ENCODE data around the gene KCNRG.
"Not testable (repeated sequence)": the region's sequence is repeated elsewhere in the genome, so short reads cannot be mapped to it uniquely, and the experiment has no call there.

Gene KCNRG

DNA sequence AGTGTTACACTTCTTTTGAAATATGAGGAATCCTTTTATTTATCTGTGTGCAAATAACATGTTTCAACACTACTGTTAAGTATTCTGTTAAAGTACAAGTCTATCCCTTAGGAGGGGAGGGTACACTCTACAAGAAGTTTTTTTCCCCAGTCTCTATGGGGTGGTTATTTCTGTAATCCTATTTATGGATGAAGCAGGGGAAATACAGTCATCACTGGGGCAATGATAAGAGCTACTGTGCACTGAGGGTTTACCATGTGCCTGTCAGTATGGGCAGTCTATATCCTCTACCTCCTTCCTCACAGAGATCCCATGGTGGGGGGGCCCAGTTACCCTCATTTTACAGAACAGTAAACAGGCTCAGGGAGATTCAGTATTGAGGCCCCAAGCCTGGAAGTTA lies 35.0 kb upstream of the KCNRG start:
- DNase-seq (ENCODE audit: low read depth): no peak
- H3K4me3 ChIP-seq (ENCODE audit: low read depth, low read length): no peak overlapping the region
- TF ChIP-seq, protein P1, sequence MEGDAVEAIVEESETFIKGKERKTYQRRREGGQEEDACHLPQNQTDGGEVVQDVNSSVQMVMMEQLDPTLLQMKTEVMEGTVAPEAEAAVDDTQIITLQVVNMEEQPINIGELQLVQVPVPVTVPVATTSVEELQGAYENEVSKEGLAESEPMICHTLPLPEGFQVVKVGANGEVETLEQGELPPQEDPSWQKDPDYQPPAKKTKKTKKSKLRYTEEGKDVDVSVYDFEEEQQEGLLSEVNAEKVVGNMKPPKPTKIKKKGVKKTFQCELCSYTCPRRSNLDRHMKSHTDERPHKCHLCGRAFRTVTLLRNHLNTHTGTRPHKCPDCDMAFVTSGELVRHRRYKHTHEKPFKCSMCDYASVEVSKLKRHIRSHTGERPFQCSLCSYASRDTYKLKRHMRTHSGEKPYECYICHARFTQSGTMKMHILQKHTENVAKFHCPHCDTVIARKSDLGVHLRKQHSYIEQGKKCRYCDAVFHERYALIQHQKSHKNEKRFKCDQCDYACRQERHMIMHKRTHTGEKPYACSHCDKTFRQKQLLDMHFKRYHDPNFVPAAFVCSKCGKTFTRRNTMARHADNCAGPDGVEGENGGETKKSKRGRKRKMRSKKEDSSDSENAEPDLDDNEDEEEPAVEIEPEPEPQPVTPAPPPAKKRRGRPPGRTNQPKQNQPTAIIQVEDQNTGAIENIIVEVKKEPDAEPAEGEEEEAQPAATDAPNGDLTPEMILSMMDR (conservative IDR thresholded peaks at IDR 0.05; ENCODE audit: low read depth, low read length): no peak

DNA sequence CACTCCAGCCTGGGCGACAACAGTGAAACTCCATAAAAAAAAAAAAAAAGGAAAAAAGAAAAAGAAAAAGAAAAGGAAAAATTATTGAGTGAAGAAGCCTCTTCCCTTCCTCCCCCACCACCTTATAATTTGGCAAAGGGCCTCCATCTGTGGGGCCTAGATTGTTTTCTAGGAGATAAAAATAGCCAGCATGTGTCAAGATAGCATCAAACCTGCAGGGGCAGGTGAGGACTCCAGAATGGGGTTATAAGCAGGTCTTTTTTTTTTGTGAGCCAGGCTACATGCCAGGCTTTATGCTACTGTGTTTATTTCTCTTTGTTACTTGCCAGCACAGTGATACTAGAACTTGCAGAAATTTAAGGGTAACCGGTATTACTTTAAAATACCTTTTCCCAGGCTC lies 30.1 kb upstream of the KCNRG start:
- no peak overlapping the region for H3K4me3 ChIP-seq (ENCODE audit: low read depth, low read length)
- TF ChIP-seq, protein P1 (conservative IDR thresholded peaks at IDR 0.05; ENCODE audit: low read depth, low read length): no peak
- DNase-seq (ENCODE audit: low read depth): no peak

DNA sequence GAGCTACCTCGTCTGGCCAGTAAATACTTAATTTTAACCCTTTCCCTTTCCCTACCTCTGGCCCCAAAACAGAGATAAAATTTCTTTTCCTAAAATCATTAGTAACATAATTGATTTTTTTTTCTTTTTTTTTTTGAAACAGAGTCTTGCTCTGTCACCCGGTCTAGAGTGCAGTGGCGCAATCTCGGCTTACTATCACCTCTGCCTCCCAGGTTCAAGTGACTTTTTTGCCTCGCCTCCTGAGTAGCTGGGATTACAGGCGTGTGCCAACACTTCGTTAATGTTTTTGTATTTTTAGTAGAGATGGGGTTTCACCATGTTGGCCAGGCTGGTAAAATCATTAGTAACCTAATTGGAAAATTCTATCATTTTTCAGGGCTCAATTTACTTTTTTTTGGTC lies 28.8 kb upstream of the KCNRG start:
- no peak for DNase-seq (ENCODE audit: low read depth)
- H3K4me3 ChIP-seq (ENCODE audit: low read depth, low read length): no peak overlapping the region
- TF ChIP-seq, protein P1 (conservative IDR thresholded peaks at IDR 0.05; ENCODE audit: low read depth, low read length): no peak

DNA sequence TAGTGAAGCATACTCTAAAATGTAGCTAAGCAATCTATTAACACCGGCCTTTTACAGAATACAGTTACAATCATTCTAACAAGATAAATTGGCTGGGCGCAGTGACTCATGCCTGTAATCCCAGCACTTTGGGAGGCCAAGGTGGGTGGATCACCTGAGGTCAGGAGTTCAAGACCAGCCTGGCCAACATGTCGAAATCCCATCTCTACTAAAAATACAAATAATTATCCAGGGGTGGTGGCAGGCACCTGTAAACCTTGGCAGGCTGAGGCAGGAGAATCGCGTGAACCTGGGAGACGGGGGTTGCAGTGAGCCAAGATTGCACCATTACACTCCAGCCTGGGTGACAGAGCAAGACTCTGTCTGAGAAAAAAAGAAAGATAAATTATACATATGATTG lies 24.6 kb upstream of the KCNRG start:
- DNase-seq (ENCODE audit: low read depth); H3K4me3 ChIP-seq (ENCODE audit: low read depth, low read length): not testable (repeated sequence)

DNA sequence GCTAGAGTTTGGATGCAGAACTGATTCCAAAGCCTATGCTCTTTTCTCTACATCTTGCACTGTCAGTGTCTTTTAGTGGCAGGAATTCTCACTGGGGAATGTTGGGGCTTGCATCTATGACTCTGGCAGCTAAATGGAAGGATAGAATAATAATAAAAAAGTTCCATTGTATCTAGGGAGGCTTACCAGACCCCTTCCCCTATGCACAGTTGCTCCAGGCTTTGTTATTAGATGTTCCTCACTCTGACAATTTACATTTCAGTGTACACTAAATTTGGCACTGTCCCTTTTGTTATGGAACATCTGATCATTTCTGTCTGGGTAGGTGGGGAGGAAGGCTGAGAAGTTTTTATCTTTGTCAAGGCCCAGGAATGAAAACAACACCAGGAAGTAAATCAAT lies 22.1 kb upstream of the KCNRG start:
- TF ChIP-seq, protein P1 (conservative IDR thresholded peaks at IDR 0.05; ENCODE audit: low read depth, low read length): no peak
- DNase-seq (ENCODE audit: low read depth): no peak

DNA sequence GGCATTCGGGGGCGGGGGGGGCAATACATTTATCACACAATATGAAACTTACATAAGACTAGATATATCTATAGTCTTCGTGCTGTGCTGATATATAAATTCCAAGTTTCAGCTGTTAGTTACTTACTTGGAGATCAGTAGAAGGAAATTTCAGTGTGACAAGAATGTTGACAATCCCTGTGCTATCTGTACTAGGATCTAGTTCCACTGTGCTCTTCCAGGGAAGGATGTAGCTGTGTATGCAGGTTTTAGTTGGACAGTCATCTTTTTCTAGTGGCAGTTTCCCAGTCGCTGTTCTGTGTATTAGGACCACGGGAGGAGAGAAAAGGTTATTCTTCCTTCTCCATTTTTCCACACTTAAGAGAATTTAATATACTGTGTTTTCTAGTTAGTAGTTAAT lies 21.6 kb upstream of the KCNRG start:
- no peak for DNase-seq (ENCODE audit: low read depth)
- TF ChIP-seq, protein P1 (conservative IDR thresholded peaks at IDR 0.05; ENCODE audit: low read depth, low read length): no peak
- H3K4me3 ChIP-seq (ENCODE audit: low read depth, low read length): no peak overlapping the region

More for the DNA sequence above, 22.1 kb upstream of the KCNRG start:
- H3K4me3 ChIP-seq (ENCODE audit: low read depth, low read length): no peak overlapping the region

DNA sequence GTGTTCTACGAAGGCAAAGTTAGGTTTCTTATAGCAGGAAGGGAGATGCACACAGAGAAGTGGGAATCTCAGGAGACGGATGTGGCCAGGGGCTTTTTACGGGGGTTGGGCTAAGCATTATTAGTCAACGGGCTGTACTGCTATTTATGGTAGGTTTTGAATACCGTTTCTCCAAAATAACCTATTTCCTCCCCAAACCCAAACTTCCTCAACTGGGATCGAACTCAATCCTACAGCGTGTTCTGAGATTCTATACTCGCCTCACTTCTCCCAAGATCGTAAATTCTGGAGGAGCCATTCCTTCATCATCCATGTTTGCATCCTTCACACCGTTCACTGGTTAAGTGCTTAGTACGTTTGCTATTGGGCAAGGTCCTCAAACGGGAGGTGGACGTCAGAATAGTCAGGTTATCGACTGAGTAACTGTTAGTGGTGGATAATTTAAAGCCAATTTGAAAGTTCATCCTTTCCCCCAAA lies 19.6 kb upstream of the KCNRG start:
- TF ChIP-seq, protein P1 (conservative IDR thresholded peaks at IDR 0.05; ENCODE audit: low read depth, low read length): no peak
- peak overlapping the region; percentile 74 for H3K4me3 ChIP-seq (ENCODE audit: low read depth, low read length)
- DNase-seq (ENCODE audit: low read depth): peak; percentile 53

All from choroid plexus epithelial cell (primary cell).